BE2C (cell line): ENCODE data around the gene MUC3A.

Experiments
- DNase-seq: peaks from one replicate; pipeline ENCODE4 v3.0.0-alpha.2; 2020
- H3K27me3 ChIP-seq: fragments of 250-450 bp; sonication (Bioruptor Pico); 2 replicates; pipeline ENCODE4 v1.5.1; 2020; ENCODE audit warnings: mild to moderate bottlenecking
- H3K36me3 ChIP-seq: fragments of 250-450 bp; sonication (Bioruptor Pico); 2 replicates; pipeline ENCODE4 v1.5.1; 2020; ENCODE audit warnings: mild to moderate bottlenecking
- H3K4me1 ChIP-seq: fragments of 250-450 bp; sonication (Bioruptor Pico); 2 replicates; pipeline ENCODE4 v1.5.1; 2020
- H3K4me3 ChIP-seq: 2 replicates; pipeline ENCODE4 v1.5.1; 2011; ENCODE audit warnings: low read depth, low read length
- H3K9me3 ChIP-seq: fragments of 250-450 bp; sonication (Bioruptor Pico); 2 replicates; pipeline ENCODE4 v1.5.1; 2020
- TF ChIP-seq, protein P1 (sequence below): IDR thresholded peaks from 2 replicates; pipeline ENCODE4 v1.5.1; 2012; ENCODE audit warnings: mild to moderate bottlenecking, low read depth, low read length

Gene MUC3A

GRCh38 chr7:100952641-100953040 lies 3.3 kb downstream of the MUC3A start:
- TF ChIP-seq, protein P1, sequence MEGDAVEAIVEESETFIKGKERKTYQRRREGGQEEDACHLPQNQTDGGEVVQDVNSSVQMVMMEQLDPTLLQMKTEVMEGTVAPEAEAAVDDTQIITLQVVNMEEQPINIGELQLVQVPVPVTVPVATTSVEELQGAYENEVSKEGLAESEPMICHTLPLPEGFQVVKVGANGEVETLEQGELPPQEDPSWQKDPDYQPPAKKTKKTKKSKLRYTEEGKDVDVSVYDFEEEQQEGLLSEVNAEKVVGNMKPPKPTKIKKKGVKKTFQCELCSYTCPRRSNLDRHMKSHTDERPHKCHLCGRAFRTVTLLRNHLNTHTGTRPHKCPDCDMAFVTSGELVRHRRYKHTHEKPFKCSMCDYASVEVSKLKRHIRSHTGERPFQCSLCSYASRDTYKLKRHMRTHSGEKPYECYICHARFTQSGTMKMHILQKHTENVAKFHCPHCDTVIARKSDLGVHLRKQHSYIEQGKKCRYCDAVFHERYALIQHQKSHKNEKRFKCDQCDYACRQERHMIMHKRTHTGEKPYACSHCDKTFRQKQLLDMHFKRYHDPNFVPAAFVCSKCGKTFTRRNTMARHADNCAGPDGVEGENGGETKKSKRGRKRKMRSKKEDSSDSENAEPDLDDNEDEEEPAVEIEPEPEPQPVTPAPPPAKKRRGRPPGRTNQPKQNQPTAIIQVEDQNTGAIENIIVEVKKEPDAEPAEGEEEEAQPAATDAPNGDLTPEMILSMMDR: no peak
- H3K4me1 ChIP-seq: no peaks in the 10 kb centered on the region
- no peaks in the 10 kb centered on the region for H3K36me3 ChIP-seq
- H3K4me3 ChIP-seq: no peak overlapping the region
- peaks cover 6% of the 10 kb centered on the region; the same call in 1 of the 2 replicates for H3K27me3 ChIP-seq
- DNase-seq: no peak
- H3K9me3 ChIP-seq: no peaks in the 10 kb centered on the region

- TF ChIP-seq, protein P1: no peak
- no peaks in the 10 kb centered on the region for H3K9me3 ChIP-seq
- no peak overlapping the region for H3K4me3 ChIP-seq
- no peaks in the 10 kb centered on the region for H3K4me1 ChIP-seq
- peaks cover 26% of the 10 kb centered on the region for H3K27me3 ChIP-seq
- DNase-seq: no peak
- H3K36me3 ChIP-seq: no peaks in the 10 kb centered on the region
Measured at GRCh38 chr7:100957832-100958421, 8.6 kb downstream of the MUC3A start.

DNA sequence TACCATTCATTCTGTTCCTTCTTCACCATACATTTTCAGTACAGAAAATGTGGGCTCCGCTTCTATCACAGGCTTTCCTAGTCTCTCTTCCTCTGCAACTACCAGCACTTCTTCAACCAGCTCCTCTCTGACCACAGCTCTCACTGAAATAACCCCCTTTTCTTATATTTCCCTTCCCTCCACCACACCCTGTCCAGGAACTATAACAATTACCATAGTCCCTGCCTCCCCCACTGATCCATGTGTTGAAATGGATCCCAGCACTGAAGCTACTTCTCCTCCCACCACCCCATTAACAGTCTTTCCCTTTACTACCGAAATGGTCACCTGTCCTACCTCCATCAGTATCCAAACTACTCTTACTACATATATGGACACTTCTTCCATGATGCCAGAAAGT lies 10.6 kb downstream of the MUC3A start:
- Histone ChIP-seq H3K9me3 (no peaks in the 10 kb centered on the region), H3K4me1 (no peaks in the 10 kb centered on the region), H3K36me3 (no peaks in the 10 kb centered on the region), H3K27me3 (peaks cover 40% of the 10 kb centered on the region), H3K4me3 (no peak overlapping the region)
- DNase-seq: no peak
- TF ChIP-seq, protein P1: no peak

DNA sequence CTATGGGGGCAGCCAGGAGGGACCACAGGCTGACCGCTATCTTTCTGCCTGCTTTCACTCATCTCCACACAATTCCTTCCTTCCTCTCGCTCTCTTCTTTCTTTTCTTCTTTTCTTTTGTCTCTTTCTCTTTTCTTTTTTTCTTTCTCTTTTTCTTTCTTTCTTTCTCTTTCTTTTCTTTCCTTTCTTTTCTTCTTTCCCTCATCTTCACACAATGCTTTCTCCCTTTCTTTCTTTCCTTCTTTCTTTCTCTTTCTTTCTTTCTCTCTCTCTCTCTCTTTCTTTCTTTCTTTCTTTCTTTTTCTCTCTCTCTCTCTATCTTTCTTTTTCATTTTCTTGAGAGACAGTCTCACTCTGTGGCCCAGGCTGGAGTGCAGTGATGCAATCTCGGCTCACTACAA lies 13.2 kb downstream of the MUC3A start:
- H3K36me3 ChIP-seq: no peaks in the 10 kb centered on the region
- H3K27me3 ChIP-seq: peaks cover 66% of the 10 kb centered on the region
- DNase-seq: no peak
- no peak overlapping the region for H3K4me3 ChIP-seq
- TF ChIP-seq, protein P1: no peak
- no peaks in the 10 kb centered on the region for H3K9me3 ChIP-seq
- H3K4me1 ChIP-seq: no peaks in the 10 kb centered on the region; the same call in 1 of the 2 replicates

- Histone ChIP-seq H3K4me1 (no peaks in the 10 kb centered on the region; the same call in 1 of the 2 replicates), H3K36me3 (no peaks in the 10 kb centered on the region), H3K9me3 (no peaks in the 10 kb centered on the region), H3K4me3 (no peak overlapping the region), H3K27me3 (peaks cover 73% of the 10 kb centered on the region)
- TF ChIP-seq, protein P1: no peak
- DNase-seq: no peak
Measured at GRCh38 chr7:100963386-100963785, 14.1 kb downstream of the MUC3A start.

- Histone ChIP-seq H3K27me3 (peaks cover 78% of the 10 kb centered on the region), H3K4me1 (no peaks in the 10 kb centered on the region; the same call in 1 of the 2 replicates), H3K4me3 (no peak overlapping the region), H3K36me3 (no peaks in the 10 kb centered on the region), H3K9me3 (no peaks in the 10 kb centered on the region)
- TF ChIP-seq, protein P1: no peak
- no peak for DNase-seq
Measured at GRCh38 chr7:100963874-100964273, 14.5 kb downstream of the MUC3A start.
